KMS-11 (cell line): ENCODE data around the gene CGB5.
"Not testable (repeated sequence)": the region's sequence is repeated elsewhere in the genome, so short reads cannot be mapped to it uniquely, and the experiment has no call there.

Experiments used
- H2AFZ ChIP-seq: fragments of 200-600 bp; sonication (generic); 2 replicates; pipeline ENCODE4 v1.6.1; 2016; ENCODE audit warnings: antibody characterized with exemption, mixed run types, low read depth
- H3K27ac ChIP-seq: fragments of 200-600 bp; sonication (generic); 2 replicates; pipeline ENCODE4 v1.6.1; 2016; ENCODE audit warnings: mild to moderate bottlenecking, mixed run types
- H3K27me3 ChIP-seq: fragments of 200-600 bp; sonication (generic); 2 replicates; pipeline ENCODE4 v1.6.1; 2017; ENCODE audit warnings: mild to moderate bottlenecking, low read depth, mixed run types, moderate library complexity; ENCODE audit not compliant: insufficient read depth
- H3K36me3 ChIP-seq: fragments of 200-600 bp; sonication (generic); 2 replicates; pipeline ENCODE4 v1.6.1; 2017; ENCODE audit warnings: mild to moderate bottlenecking, mixed run types; ENCODE audit not compliant: insufficient read depth
- H3K4me1 ChIP-seq: fragments of 200-600 bp; sonication (generic); 2 replicates; pipeline ENCODE4 v1.6.1; 2016; ENCODE audit warnings: mild to moderate bottlenecking, low read depth, mixed run types; ENCODE audit not compliant: poor library complexity, severe bottlenecking
- H3K4me2 ChIP-seq: fragments of 200-600 bp; sonication (generic); 2 replicates; pipeline ENCODE4 v1.7.0; 2016; ENCODE audit warnings: mild to moderate bottlenecking, mixed run types
- H3K4me3 ChIP-seq: fragments of 200-600 bp; sonication (generic); IDR thresholded peaks from 2 replicates; pipeline ENCODE4 v1.6.1; 2017; ENCODE audit warnings: low read depth, low read length, mixed read lengths; ENCODE audit not compliant: insufficient read depth
- H3K79me2 ChIP-seq: fragments of 200-600 bp; sonication (generic); 2 replicates; pipeline ENCODE4 v1.6.1; 2016; ENCODE audit warnings: low read depth, mixed run types; ENCODE audit not compliant: insufficient read depth
- H3K9ac ChIP-seq: fragments of 200-600 bp; sonication (generic); 2 replicates; pipeline ENCODE4 v1.6.1; 2016; ENCODE audit warnings: mild to moderate bottlenecking, mixed run types
- H4K20me1 ChIP-seq: fragments of 200-600 bp; sonication (generic); 2 replicates; pipeline ENCODE4 v1.6.1; 2016; ENCODE audit warnings: mild to moderate bottlenecking, mixed run types; ENCODE audit not compliant: insufficient read depth
- CTCF ChIP-seq: fragments of 200-600 bp; sonication (generic); conservative IDR thresholded peaks from 2 replicates; pipeline ENCODE4 v1.6.1; 2017; ENCODE audit warnings: low read depth, mild to moderate bottlenecking, antibody characterized with exemption, low read length, moderate library complexity, mixed read lengths

Gene CGB5

GRCh38 chr19:49017041-49017665 is 26.5 kb upstream of the CGB5 start, which contains the start of gene LHB:
LHB (minus strand) TSS chr19:49017091; CDS start chr19:49017081, 10 bp downstream.
- TF ChIP-seq CTCF = no peak
- H3K79me2 ChIP-seq = no peaks in the 10 kb centered on the region
- peak within 1 kb of the TSS; percentile 73 for H3K4me2 ChIP-seq
- H3K4me3 ChIP-seq = no peak within 1 kb of the TSS
- peak within 1 kb of the TSS; percentile 14; the same call in 1 of the 2 replicates for H2AFZ ChIP-seq
- H3K27me3 ChIP-seq = peaks cover 29% of the 10 kb centered on the region
- no peaks in the 10 kb centered on the region for H3K4me1 ChIP-seq
- H3K36me3 ChIP-seq = no peaks in the 10 kb centered on the region
- H3K9ac ChIP-seq = no peak within 1 kb of the TSS
- no peaks in the 10 kb centered on the region for H4K20me1 ChIP-seq
- H3K27ac ChIP-seq = no peak within 1 kb of the TSS

DNA sequence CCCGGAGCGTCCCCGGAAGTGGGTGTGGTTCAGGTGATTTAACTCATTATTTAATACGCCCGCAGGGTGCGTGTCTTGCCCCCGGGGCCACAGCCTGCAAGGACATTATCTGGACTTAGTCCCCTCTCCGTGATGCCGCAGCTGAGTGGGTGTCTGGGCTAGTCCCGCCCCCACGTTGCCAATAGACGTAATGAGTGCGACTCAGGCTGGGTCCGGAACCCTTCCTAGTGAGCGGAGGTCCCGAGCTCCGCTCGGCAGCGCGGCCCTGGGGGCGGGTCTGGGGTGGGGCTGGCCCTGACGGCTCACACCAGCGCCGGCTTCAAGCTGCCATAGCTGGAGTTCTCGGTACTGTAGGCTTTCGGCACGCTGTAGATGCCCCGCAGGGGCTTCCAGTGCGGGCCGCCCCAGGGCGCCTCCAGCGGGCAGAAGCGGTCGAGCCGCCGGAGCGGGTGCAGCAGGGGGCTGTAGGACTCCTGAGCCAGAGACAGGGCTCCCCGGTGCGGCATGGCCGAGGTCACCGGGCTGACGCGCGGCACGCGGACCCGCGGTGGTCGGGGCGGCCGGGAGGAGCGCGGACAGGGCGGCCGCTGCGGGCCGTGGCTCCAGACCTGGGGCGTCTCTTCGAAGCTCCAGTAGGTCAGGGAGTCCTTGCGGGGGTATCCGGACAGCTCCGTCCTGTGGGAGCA is 25.8 kb upstream of the CGB5 start:
- no peaks in the 10 kb centered on the region for H3K36me3 ChIP-seq
- H3K79me2 ChIP-seq = no peaks in the 10 kb centered on the region
- H4K20me1 ChIP-seq = no peaks in the 10 kb centered on the region
- peak; percentile 53 for TF ChIP-seq CTCF
- H3K27me3 ChIP-seq = peaks cover 30% of the 10 kb centered on the region
- H3K4me2 ChIP-seq = peak overlapping the region; percentile 73
- H3K4me1 ChIP-seq = no peaks in the 10 kb centered on the region
- peak overlapping the region; percentile 14; the same call in 1 of the 2 replicates for H2AFZ ChIP-seq
- no peak overlapping the region; the same call in 1 of the 2 replicates for H3K9ac ChIP-seq
- H3K4me3 ChIP-seq = no peak overlapping the region
- H3K27ac ChIP-seq = no peak overlapping the region

GRCh38 chr19:49018388-49019241 is 25.0 kb upstream of the CGB5 start:
- Histone ChIP-seq H3K27me3 (peaks cover 30% of the 10 kb centered on the region), H3K4me2 (peak overlapping the region; percentile 73), H2AFZ (peak overlapping the region; percentile 41; the same call in 1 of the 2 replicates)
- not testable (repeated sequence) for H4K20me1 ChIP-seq, H3K4me3 ChIP-seq, H3K4me1 ChIP-seq, H3K36me3 ChIP-seq, H3K27ac ChIP-seq, H3K79me2 ChIP-seq, H3K9ac ChIP-seq

DNA sequence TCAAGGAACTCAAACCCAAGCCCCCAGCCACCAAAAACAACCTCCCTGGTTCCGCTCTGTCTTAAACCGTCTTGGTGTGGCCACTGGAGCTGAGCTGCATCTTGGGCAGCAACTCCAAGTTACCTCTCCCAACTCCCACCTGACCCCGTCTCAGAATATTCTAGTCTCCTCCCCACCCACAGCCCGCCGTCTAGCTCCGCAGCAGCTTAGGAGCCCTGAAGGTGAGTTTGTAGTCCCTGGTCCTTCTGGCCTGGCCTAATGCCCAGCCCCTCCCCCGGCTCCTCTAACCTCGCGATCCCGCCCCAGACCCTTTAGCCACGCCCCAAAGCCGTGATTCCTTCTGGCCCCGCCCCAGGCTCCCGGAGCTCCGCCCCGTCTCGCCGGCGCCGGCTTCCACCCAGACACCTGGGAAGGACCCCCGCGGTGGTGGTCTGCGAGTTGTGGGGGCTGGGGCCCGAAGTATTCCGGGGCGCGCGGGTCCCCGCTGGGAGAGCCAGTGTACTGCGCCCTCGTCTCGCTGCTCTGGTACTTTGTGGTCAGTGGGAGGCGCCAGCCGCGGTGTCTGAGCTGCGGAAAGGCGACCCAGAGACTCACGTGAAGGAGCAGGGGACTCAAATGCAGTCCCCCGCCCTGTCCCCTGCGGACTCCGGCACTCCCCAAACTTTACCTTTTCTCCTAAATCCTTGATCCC is 24.3 kb upstream of the CGB5 start:
- H2AFZ ChIP-seq = peak overlapping the region; percentile 41; the same call in 1 of the 2 replicates
- peaks cover 30% of the 10 kb centered on the region for H3K27me3 ChIP-seq
- peak overlapping the region; percentile 73 for H3K4me2 ChIP-seq
- no peaks in the 10 kb centered on the region for H3K4me1 ChIP-seq
- no peaks in the 10 kb centered on the region for H3K79me2 ChIP-seq
- no peaks in the 10 kb centered on the region for H3K36me3 ChIP-seq
- no peak overlapping the region for H3K4me3 ChIP-seq
- no peak overlapping the region for H3K9ac ChIP-seq
- no peaks in the 10 kb centered on the region for H4K20me1 ChIP-seq
- TF ChIP-seq CTCF = no peak
- no peak overlapping the region for H3K27ac ChIP-seq
